Urinary bladder (tissue), 4 donors: Measurements from ENCODE around the gene HDAC7. TPM values are rescaled to one million over a fixed set of nuclear protein-coding genes. Genes with fewer than 3 reads are reported as not detected.
A peak's percentile ranks its signal among the peaks of the same experiment; 100 is the strongest.

Experiments
- DNase-seq: peaks from one replicate; pipeline ENCODE4 v3.0.0-alpha.2; 2015; ENCODE audit errors: extremely low spot score
- H3K27ac ChIP-seq: one replicate; pipeline ENCODE4 v1.5.1; 2013; ENCODE audit warnings: low read depth, mild to moderate bottlenecking, moderate library complexity
- H3K36me3 ChIP-seq: one replicate; pipeline ENCODE4 v1.6.1; 2013; ENCODE audit warnings: mild to moderate bottlenecking, moderate library complexity; ENCODE audit not compliant: insufficient read depth
- H3K4me1 ChIP-seq: one replicate; pipeline ENCODE4 v1.6.1; 2013; ENCODE audit warnings: mild to moderate bottlenecking, moderate library complexity; ENCODE audit not compliant: insufficient read depth
- H3K4me3 ChIP-seq: one replicate; pipeline ENCODE4 v1.5.1; 2013; ENCODE audit warnings: low read depth, low read length
- WGBS: extraction: QIAGEN DNeasy Blood & Tissue Kit; methylation state at CpG from one replicate; pipeline ENCODE4 v1.1.7; 2013; 5-methylcytosine and 5-hydroxymethylcytosine counted together
- polyA plus RNA-seq: library from polyadenylated mRNA; stranded (reverse); fragments of 200-250 nt; gene quantifications from one replicate; pipeline ENCODE4 v1.2.3, GENCODE V29; 2013
- total RNA-seq: library from RNA; depleted of rRNA; stranded (reverse); fragments of >200 nt; gene quantifications from one replicate; pipeline ENCODE4 v1.2.3, GENCODE V29; 2014
- donor health status: healthy with polysubstance abuse.
- donor health status: healthy.

The HDAC7 gene
- total and polyA plus RNA-seq, 2 donors, result 26.8 to 92.4 TPM

- H3K27ac ChIP-seq, result no peak overlapping the region
- H3K4me3 ChIP-seq, result no peak overlapping the region
- DNase-seq, result no peak
- H3K4me1 ChIP-seq, result peaks cover 3% of the 10 kb centered on the region
- WGBS, result 91% methylated on average over 13 of the region's 13 CpGs
- H3K36me3 ChIP-seq, result no peaks in the 10 kb centered on the region
Measured at GRCh38 chr12:47832263-47832933, 12.7 kb upstream of the HDAC7 start.

- no peak for DNase-seq
- H3K4me1 ChIP-seq, result peaks cover 6% of the 10 kb centered on the region
- 92% methylated on average over 4 of the region's 4 CpGs for WGBS
Measured at GRCh38 chr12:47829584-47829983, 9.9 kb upstream of the HDAC7 start.

GRCh38 chr12:47828976-47829482 lies 9.3 kb upstream of the HDAC7 start:
- DNase-seq, result no peak
- H3K36me3 ChIP-seq, result no peaks in the 10 kb centered on the region
- WGBS, result 29% methylated on average over 7 of the region's 7 CpGs
- H3K4me3 ChIP-seq, result no peak overlapping the region
- peak overlapping the region; percentile 76 for H3K27ac ChIP-seq
- H3K4me1 ChIP-seq, result peaks cover 6% of the 10 kb centered on the region

More at GRCh38 chr12:47829584-47829983, 9.9 kb upstream of the HDAC7 start:
- Histone ChIP-seq H3K27ac (no peak overlapping the region), H3K36me3 (no peaks in the 10 kb centered on the region), H3K4me3 (no peak overlapping the region)

GRCh38 chr12:47828008-47828975 lies 8.6 kb upstream of the HDAC7 start:
- DNase-seq, result no peak
- WGBS, result 51% methylated on average over 14 of the region's 14 CpGs
- peak overlapping the region; percentile 55 for H3K27ac ChIP-seq
- H3K4me1 ChIP-seq, result peaks cover 6% of the 10 kb centered on the region
- H3K4me3 ChIP-seq, result no peak overlapping the region
- no peaks in the 10 kb centered on the region for H3K36me3 ChIP-seq

GRCh38 chr12:47825173-47825639 lies 5.5 kb upstream of the HDAC7 start:
- Histone ChIP-seq H3K36me3 (no peaks in the 10 kb centered on the region), H3K27ac (peak overlapping the region; percentile 45), H3K4me3 (no peak overlapping the region), H3K4me1 (peaks cover 6% of the 10 kb centered on the region)
- no peak for DNase-seq
- 42% methylated on average over 6 of the region's 6 CpGs for WGBS

- Histone ChIP-seq H3K36me3 (no peaks in the 10 kb centered on the region), H3K4me1 (peaks cover 6% of the 10 kb centered on the region), H3K27ac (peak overlapping the region; percentile 35), H3K4me3 (no peak overlapping the region)
- WGBS, result 70% methylated on average over 3 of the region's 3 CpGs
- DNase-seq, result no peak
Measured at GRCh38 chr12:47824635-47825034, 4.9 kb upstream of the HDAC7 start.

- Histone ChIP-seq H3K36me3 (no peaks in the 10 kb centered on the region), H3K4me1 (peaks cover 3% of the 10 kb centered on the region), H3K27ac (peak overlapping the region; percentile 35), H3K4me3 (no peak overlapping the region)
- 90% methylated on average over 2 of the region's 2 CpGs for WGBS
- no peak for DNase-seq
Measured at GRCh38 chr12:47824198-47824597, 4.5 kb upstream of the HDAC7 start.

- H3K27ac ChIP-seq, result no peak overlapping the region
- no peaks in the 10 kb centered on the region for H3K36me3 ChIP-seq
- WGBS, result 90% methylated on average over 5 of the region's 5 CpGs
- DNase-seq, result no peak
- H3K4me1 ChIP-seq, result peaks cover 2% of the 10 kb centered on the region
- no peak overlapping the region for H3K4me3 ChIP-seq
Measured at GRCh38 chr12:47823422-47824086, 3.9 kb upstream of the HDAC7 start.

- Histone ChIP-seq H3K4me1 (peaks cover 2% of the 10 kb centered on the region), H3K4me3 (no peak overlapping the region), H3K36me3 (no peaks in the 10 kb centered on the region), H3K27ac (no peak overlapping the region)
- 73% methylated on average over 3 of the region's 3 CpGs for WGBS
- DNase-seq, result no peak
Measured at GRCh38 chr12:47822863-47823262, 3.2 kb upstream of the HDAC7 start.

- Histone ChIP-seq H3K36me3 (no peaks in the 10 kb centered on the region), H3K27ac (peak overlapping the region; percentile 45), H3K4me1 (peaks cover 2% of the 10 kb centered on the region), H3K4me3 (no peak overlapping the region)
- no peak for DNase-seq
- WGBS, result 42% methylated on average over 2 of the region's 2 CpGs
Measured at GRCh38 chr12:47822401-47822800, 2.7 kb upstream of the HDAC7 start.

GRCh38 chr12:47821346-47821706 lies 1.6 kb upstream of the HDAC7 start:
- no peak overlapping the region for H3K4me3 ChIP-seq
- peaks cover 2% of the 10 kb centered on the region for H3K4me1 ChIP-seq
- H3K27ac ChIP-seq, result peak overlapping the region; percentile 83
- WGBS, result 74% methylated on average over 4 of the region's 4 CpGs
- no peaks in the 10 kb centered on the region for H3K36me3 ChIP-seq
- DNase-seq, result no peak

- peak overlapping the region; percentile 81 for H3K4me3 ChIP-seq
- no peaks in the 10 kb centered on the region for H3K36me3 ChIP-seq
- peak; percentile 90 for DNase-seq
- H3K27ac ChIP-seq, result peak overlapping the region; percentile 95
- WGBS, result 20% methylated on average over 17 of the region's 17 CpGs
- H3K4me1 ChIP-seq, result peaks cover 2% of the 10 kb centered on the region
Measured at GRCh38 chr12:47820631-47821345, 1.1 kb upstream of the HDAC7 start.
